Measurements from ENCODE around the gene COL5A1.

DNA sequence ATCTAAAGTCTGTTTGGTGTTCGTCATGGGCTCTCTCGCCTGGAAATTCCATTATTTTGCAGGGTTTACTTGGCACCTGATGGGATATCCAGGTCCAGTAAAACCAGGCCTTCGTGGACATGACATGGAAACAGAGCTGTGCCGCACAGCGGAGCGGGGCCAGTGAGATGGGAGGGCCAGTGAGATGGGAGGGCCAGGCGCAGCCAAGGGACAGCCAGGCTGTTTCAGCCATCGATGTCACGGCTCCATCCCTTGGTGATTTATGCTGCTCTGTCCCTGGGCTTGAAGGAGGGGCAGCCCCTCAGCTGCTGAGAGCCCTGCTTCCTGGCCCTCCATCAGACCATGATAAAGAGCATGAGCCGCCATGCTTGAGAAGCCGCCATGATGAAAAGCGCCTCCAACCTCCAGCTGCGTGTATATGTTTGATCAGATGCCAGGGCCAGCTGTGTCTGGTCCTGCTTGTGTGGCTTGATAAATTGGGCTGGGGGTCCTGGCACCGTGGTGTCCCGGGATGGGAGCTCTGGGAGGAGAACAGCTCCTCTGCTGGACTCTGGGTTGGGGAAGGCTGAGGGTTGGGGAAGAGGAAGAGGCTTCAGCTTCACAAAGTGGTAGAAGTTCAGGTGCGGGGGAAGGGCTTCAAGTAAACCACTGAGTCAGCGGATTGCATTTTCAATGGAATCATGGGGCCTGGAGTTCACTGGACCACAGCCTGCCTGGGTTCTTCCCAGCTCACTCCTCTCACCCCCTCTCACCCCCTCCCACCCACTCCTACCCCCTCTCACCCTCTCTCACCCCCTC is 6.1 kb upstream of the COL5A1 start:
- no peak for TF ChIP-seq CTCF (optimal IDR thresholded peaks at IDR 0.05 in 1 of 3, IDR thresholded peaks at IDR 0.05 in 1 of 3, conservative IDR thresholded peaks at IDR 0.05 in 1 of 3; ENCODE audit: extremely low read depth in 1 of 3, insufficient read depth in 2 of 3, low read length in 3 of 3)
- no peak for TF ChIP-seq EZH2 (IDR thresholded peaks at IDR 0.05; ENCODE audit: low read length)
